Airway epithelial cell (primary cell): ENCODE results near the gene TBC1D32. TPM values are rescaled to one million over a fixed set of nuclear protein-coding genes. Genes with fewer than 3 reads are reported as not detected.

Experiments used
- total RNA-seq: library from RNA; depleted of rRNA; stranded (reverse); fragments of >200 nt; gene quantifications from 2 replicates; pipeline ENCODE4 v1.2.3, GENCODE V29; 2015

The TBC1D32 gene
- 4.6 and 12.6 TPM in 2 replicates for total RNA-seq

GRCh38 chr6:121334299-121335086, at the start of gene TBC1D32:
Gene TBC1D32 (minus strand): TSS chr6:121334480. CDS start chr6:121334430, 50 bp downstream.

Other genes starting within 250 kb of the TBC1D32 start
- 83.6 and 98.5 TPM in 2 replicates for gene GJA1, start 101.2 kb upstream of the TBC1D32 start, total RNA-seq